D341Med (cell line): Measurements from ENCODE around the gene YY1.
A peak's percentile ranks its signal among the peaks of the same experiment; 100 is the strongest.
"Not testable (repeated sequence)": the region's sequence is repeated elsewhere in the genome, so short reads cannot be mapped to it uniquely, and the experiment has no call there.

Experiments used
- DNase-seq: peaks from one replicate; pipeline ENCODE4 v3.0.0; 2012; ENCODE audit warnings: low spot score

The YY1 gene

DNA sequence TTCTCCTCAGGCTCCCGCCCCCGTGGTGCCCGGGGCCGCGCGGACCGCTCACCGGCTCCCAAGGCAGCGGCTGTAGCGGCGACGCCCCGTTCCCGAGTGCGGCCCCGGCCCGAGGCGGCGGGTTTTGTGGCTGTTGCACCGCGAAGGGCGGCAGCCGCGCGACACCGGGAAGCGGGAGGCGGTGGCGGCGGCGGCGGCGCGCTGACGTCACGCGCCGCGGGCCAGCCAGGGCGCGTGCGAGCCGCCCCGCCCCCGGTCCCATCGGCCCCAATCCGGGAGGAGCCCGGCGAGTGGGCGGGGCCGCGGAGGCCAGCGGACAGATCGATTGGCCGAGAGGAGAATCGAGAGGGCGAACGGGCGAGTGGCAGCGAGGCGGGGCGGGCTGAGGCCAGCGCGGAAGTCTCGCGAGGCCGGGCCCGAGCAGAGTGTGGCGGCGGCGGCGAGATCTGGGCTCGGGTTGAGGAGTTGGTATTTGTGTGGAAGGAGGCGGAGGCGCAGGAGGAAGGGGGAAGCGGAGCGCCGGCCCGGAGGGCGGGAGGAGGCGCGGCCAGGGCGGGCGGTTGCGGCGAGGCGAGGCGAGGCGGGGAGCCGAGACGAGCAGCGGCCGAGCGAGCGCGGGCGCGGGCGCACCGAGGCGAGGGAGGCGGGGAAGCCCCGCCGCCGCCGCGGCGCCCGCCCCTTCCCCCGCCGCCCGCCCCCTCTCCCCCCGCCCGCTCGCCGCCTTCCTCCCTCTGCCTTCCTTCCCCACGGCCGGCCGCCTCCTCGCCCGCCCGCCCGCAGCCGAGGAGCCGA lies at the start of gene YY1:
Gene YY1 (plus strand): TSS at position 726 of the 792 bp plus-strand sequence. CDS start 101 bp downstream, outside the sequence.
- DNase-seq, result peak; percentile 99

DNA sequence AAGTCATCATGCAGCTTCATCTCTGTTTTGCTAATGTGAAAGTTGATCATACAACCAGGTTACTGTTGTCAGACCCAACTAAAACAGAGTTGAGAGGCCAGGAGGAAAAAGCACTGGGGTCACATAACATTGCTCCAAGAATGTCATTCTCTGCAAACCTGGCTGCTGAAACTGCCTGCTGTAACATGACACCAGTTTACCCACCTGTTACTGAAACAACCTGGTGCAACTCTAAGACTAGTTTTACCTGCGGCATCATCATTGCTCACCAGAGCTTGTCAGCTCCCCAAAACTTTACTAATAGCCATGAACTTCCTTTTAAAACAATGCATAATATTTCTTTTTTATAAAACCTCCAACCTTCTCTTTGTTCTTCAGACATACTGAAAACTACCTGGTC lies 48.8 kb upstream of the YY1 start:
- no peak for DNase-seq

DNA sequence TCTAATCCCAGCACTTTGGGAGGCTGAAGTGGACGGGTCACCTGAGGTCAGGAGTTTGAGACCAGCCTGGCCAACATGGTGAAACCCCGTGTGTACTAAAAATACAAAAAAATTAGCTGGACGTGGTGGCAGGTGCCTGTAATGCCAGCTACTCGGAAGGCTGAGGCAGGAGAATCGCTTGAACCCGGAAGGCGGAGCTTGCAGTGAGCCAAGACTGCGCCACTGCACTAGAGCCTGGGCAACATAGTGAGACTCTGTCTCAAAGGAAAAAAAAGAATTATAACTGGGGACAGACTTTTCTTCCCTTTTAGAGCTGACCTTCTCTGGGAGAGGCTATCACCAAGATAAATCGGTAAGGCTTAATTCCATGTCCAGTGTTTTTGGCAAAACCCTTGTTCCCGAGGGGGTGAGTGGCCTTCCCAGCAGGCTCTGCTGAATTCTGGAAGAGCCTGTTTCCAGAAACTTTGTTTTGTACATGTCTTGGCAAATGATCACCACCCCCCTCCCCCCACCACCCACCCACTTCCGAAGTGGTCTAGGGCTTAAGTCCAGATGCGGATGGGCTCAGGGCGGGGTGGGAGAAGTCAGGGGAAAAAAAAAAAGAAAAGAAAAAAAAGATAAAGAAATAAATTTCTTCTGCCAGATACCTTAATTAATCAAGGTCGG lies 47.2 kb upstream of the YY1 start:
- DNase-seq, result no peak

DNA sequence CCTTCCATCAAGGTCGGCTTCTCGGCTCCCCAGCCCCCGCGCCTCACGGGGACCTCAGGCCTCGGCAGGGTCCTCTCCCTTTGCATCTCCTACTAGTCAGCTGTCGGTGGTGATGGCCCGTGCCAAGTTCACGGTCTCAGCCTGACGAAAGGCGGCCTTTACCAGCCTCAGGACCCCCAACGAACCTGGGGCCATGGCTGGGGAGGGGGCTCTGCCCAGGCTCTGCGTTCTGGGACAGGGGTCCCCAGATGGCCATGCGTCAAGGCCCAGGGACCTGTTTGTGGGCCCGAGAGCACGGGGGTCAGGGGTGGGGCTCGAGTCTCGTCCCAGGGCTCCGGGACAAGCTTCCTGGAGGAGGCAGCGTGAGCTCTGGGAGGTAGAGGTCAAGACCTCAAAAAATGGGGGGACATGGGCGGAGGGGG lies 46.7 kb upstream of the YY1 start:
- DNase-seq, result no peak

DNA sequence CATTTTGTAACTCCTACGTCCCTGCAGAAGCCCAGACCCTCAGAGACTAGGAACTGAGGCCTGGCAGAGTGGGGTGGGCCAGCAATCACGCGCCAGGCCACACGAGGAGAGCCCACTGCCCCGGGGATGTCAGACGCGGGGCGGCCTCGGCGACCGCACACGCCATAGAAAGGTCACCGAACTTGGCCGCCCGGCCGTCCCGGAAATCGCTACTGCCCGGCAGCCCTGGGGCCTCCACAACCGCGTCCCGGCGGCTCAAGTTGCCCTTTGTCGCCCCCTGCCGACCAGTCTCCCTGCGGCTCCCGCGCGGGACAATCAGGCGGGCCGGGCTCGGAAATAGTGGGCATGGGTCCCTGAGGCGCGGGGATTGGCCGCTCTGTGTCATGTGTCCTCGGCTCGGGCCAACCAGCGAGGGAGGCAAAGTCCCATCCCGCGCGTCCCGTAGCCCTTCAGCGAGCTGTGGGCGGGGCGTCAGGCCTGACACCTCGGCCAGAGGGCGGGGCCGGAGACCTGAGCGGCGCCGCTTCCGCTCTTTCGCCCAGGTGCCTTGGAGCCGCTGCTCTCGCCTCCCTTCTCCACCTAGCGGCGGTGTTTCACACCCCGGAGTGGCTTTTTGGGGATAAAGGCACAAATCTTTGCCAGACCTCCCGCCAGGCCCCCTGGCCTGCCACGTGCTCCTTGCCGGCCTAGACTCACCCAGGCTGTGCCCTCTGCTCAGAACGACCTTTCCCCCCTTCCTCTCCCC lies 46.1 kb upstream of the YY1 start:
- peak; percentile 99 for DNase-seq

DNA sequence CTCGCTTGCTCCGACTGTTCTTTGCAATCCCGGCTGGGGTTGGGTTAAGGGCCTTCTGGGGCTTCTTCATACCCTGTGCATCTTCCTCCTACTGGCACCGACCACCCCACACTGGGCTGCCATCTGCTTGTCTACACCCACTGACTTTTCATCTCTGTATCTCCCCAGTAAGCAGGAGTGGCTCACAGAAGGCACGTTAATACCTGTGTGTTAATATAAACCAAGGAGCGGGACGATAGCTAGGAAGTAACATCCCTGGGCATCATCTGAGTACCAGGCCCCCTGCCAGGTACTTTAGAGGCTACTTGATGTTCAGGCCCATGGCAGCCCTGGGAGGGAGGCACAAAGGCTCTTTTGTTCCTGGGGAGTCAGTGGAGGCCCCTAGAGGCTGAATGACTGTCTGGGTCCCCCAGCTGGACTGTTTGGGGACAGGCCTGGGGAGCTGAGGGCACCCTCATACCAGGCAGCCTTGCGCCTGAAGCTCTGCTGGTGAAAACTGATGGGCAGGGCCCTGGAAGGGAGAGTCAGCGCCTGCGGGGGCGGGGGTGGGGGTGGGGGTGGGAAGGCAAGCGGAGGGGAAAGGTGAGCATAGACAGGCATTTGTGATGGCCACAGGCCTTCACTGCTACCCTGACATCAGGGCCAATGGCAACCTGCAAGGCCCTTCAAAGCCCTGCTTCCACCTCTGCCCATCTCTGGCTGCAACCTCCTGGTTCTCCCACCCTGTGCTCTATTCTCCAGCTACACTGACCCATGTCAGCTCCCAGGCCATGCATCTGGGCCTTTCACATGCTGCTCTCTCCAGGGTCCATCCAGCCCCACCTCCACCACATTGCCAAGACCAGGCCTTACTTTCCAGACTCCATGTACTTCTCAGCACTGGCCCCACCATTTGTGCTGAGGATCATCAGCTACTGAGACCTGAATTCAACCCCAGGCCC lies 45.3 kb upstream of the YY1 start:
- DNase-seq, result no peak

DNA sequence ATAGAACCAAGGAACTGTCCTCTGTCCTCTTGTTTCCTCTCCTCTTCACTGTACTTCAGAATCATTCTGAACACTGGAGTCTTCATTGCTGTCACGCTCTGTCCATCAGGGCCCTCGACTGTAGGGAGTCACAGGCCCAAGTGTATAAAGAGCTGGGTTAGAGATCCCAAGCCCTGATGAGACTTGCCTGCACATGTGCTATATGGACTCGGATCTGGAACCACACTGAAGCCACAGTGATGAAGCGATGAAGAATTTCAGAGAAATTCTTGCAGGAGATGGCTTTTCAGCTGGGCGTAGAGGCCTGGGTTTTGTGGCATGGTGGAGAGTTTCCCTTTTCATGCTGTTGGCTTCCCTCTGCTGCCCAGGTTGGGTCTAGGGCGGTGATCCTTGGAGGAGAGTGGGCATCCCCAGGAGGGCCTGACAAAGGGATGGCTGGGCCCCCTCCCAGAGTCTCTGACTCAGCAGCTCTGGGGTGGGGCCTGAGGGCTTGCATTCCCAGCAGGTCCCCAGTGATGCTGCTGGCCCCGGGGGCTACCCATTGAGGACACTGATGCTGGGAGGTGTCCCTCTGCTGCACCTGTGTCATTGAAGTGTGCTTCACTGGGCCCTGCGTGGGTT lies 39.6 kb upstream of the YY1 start:
- no peak for DNase-seq

DNA sequence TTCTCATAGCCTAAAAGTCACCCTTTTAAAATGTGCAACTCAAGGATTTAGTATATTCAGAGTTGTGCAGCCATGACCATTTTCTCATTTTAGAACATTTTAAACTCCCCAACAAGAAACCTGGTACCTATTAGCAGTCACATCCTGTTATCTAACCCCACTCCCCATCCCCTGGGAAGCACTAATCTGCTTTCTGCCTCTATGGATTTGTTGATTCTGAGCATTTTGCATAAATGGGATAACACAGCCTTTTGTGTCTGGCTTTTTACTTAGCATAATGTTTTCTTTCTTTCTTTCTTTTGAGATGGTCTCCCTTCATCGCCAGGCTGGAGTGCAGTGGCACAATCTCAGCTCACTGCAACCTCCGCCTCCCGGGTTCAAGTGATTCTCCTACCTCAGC lies 38.6 kb upstream of the YY1 start:
- no peak for DNase-seq

DNA sequence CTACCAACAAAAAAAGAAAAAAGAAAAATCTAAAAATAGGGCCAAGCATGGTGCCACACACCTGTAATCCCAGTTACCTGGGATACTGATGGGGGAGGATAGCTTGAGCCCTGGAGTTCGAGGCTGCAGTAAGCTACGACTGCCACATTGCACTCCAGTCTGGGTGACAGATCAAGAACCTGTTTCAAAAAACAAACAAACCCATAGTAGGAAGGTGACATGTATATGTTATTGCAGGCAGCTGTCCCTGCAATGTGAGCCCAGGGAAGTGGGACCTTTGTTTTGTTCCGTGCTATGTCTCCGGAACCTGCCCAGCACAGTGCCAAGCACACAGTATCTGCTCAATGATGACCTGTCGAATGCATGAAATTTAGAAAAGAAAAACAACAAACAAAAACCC lies 37.2 kb upstream of the YY1 start:
- no peak for DNase-seq

DNA sequence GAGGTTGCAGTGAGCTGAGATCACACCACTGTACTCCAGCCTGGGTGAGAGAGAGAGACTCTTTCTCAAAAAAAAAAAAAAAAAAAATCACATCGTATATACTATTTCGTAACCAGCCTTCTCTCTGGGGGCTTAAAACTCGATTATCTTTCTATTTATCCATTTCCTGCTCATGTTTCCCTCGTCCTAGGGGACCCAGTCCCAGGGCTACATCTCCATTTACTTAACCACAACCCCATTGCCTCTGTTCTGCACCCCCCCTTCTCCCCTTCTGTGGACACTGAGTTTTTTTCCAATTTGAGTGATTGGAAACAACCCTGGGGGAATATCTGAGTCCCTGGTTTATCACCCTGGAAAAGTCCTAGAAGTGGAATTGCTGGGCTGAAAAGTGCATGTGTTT lies 36.2 kb upstream of the YY1 start:
- no peak for DNase-seq

DNA sequence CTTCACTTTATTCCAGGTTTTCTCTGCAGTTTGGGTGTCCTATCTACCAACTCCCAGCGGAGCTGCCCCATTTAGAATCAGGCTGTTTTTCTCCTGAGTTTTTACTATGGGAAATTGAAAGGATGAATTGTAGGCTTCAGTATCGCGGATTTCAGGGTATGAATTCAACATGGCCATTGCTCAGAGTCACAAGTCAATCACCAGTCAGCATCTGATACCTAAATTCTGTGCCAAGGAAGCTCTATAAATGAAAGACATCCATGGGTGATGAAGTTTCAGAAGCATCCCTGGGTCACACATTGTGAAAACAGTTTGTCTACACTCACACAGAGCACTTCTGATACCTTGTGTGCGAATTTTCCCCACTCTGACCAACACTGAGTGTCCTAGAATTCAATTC lies 35.8 kb upstream of the YY1 start:
- no peak for DNase-seq

DNA sequence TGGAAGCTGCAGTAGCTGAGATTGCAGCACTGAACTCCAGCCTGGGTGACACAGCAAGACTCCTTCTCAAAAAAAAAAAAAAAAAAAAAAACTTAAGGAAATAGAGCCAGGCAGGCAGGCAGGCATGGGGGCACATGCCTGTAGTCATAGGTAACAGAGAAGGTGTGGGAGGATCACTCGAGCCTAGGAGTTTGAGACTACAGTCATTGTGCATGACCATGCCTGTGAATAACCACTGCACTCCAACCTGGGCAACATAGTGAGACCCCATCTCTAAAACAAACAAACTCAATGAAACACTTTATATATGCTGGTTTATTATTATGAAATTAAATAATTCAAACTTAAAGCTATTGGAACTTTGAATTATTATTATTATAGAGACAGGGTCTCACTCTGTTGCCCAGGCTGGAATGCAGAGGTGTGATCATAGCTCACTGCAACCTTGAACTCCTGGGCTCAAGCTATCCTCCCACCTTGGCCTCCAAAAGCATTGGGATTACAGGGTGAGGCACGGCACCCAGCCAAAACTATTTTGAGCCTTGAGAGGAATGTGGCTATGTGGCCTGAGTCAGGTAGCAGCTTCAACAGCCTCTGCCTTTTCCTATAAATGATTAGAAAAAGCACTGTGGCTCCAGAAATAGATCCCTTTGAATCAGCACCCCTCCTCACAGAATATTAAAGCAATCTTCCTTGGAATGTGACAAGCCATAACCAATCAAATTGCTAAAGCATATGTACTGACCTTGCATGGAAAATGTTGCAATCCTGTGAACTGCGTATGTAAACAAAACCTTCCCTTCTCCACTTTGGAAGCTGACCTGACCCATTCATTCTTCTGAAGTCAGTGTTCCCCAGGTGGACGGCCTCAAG lies 34.7 kb upstream of the YY1 start:
- DNase-seq, result no peak

DNA sequence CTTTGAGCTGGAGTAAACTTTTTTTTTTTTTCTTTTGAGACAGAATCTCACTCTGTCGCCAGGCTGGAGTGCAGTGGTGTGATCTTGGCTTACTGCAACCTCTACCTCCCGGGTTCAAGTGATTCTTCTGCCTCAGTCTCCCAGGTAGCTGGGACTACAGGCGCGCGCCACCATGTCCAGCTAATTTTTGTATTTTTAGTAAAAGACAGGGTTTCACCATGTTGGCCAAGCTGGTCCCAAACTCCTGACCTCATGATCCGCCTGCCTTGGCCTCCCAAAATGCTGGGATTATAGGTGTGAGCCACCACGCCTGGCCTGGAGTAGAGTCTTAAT lies 34.1 kb upstream of the YY1 start:
- DNase-seq, result not testable (repeated sequence)

DNA sequence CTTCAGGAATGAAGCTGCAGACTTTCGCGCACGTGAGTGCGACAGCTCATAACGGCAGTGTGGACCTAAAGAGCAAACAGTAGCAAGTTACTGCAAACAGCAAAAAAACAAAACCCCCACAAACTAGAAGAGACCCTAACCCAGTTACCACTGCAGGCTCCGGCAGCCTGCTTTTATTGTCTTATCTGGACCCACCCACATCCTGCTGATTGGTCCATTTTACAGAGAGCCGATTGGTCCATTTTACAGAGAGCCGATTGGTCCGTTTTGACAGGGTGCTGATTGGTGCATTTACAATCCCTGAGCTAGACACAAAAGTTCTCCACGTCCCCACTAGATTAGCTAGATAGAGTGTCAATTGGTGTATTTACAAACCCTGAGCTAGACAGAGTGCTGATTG lies 31.4 kb upstream of the YY1 start:
- DNase-seq, result not testable (repeated sequence)

DNA sequence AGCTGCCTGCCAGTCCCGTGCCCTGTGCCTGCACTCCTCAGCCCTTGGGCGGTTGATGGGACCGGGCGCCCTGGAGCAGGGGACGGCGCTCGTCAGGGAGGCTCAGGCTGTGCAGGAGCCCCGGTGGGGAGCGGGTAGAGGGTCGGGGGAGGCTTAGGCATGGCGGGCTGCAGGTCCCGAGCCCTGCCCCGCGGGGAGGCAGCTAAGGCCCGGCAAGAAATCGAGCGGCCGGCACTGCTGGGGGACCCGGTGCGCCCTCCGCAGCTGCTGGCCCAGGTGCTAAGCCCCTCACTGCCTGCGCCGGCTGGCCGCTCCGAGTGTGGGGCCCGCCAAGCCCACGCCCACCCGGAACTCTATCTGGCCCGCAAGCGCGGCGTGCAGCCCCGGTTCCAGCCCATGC lies 30.8 kb upstream of the YY1 start:
- not testable (repeated sequence) for DNase-seq

DNA sequence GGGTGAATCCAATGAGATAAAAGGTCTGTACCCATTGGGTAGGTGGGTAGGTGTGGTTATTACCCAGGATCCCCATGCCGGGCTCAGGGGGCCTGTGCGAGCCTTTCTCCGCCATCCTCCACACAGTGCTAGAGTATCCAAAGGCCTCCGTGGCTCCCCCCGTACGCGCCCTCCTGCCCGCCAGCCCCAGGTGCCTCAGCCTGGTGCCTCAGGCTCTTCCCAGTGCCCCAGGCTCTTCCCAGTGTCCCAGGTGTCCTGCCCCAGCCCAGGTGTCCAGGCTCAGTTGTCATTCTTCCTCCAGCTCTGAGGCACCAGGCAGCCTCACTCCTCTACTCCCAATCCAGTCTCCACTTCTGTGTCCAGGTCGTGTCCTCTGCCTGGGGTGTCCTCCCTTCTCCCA lies 27.6 kb upstream of the YY1 start:
- DNase-seq, result no peak

DNA sequence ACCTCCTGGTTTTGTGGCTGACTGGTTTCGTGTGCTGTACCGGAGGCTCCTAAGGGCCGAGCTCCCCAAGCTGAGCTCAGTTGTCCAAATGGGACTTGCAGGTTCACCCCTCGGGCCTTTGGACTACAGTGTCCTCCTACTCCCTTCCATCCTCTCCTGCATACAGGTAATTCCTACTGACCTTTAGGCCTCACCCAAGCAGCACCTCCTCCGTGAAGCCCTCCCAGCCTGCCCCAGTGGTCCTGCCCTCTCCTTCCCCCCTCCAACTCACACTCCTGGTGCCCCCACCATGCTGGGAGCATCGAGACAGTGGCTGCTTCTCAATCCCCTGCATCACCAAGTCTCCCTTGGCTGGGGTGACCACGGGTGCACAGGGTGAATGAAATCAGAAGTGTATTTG lies 27.1 kb upstream of the YY1 start:
- DNase-seq, result no peak

DNA sequence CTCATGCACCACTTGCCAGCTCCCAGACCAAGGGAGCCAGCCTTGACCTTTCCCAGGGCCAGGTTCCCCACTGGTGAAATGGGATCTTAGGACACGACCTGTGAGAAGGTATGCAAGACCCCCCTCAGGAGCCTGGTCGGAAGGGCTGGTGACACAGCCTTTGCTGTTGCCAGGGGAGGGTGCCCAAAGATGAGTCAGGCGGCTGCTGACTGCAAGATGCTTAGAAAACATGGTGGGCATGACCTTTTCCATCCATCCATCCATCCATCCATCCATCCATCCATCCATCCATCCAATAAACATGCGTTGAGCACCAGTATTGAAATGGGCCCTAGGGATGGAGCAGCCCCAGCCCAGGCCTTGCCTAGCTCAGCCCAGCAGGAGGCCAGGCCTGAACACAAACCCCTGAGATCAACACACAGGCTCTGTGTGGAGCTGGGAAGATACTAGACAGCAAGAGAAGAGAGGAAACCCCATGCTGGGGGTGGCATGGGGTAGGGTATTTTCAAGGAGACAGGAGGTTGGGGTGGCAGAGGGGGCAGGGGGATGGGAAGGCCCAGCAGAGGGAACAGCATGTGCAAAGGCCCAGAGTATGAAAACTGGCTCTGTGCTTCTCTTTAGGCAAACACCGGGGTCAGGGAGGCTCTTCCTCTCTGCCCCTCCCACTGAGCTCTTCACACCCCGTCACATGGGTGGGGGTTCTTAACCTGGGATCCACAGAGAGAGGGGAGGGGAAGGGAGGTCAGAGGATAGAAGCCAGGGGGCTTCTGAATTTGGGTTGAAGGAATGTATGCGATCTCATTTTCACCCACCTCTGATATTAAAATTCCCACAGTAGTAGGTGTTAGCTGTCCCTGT lies 26.2 kb upstream of the YY1 start:
- no peak for DNase-seq

DNA sequence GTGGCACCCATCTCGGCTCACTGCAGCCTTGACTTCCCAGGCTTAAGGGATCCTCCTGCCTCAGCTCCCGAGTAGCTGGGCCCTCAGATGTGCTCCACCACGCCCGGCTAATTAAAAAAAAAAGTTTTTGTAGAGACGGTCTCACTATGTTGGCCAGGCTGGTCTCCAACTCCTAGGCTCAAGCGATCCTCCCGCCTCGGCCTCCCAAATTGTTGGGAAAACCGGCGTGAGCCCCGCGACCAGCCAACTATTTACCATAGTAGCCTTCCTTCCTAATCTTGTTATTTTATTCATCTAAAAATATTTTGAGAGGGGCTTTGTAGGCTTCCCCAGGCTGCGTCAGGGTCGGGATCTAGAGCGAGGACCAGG lies 25.4 kb upstream of the YY1 start:
- DNase-seq, result no peak
